Dermis microvascular lymphatic vessel endothelial cell (primary cell): ENCODE results near the gene MRPS26. TPM values are rescaled to one million over a fixed set of nuclear protein-coding genes. Genes with fewer than 3 reads are reported as not detected.

Experiments used
- total RNA-seq: library from RNA; depleted of rRNA; stranded (reverse); fragments of >200 nt; gene quantifications from 2 replicates; pipeline ENCODE4 v1.2.1, GENCODE V29; 2014

The MRPS26 gene
- total RNA-seq, 1 donor from 2014 or later = 32.7 TPM

Other genes starting within 250 kb of the MRPS26 start
- 0.13 and 0.63 TPM in 2 replicates for gene CPXM1, start 245.4 kb upstream of the MRPS26 start, total RNA-seq
- gene C20orf141, start 231.1 kb upstream of the MRPS26 start, total RNA-seq = not detected in 2 replicates
- not detected in 2 replicates for gene TMEM239, start 229.7 kb upstream of the MRPS26 start, total RNA-seq
- 9.6 and 20.2 TPM in 2 replicates for gene PCED1A, start 205.4 kb upstream of the MRPS26 start, total RNA-seq
- gene VPS16, start 205.3 kb upstream of the MRPS26 start, total RNA-seq = 32.5 and 36.5 TPM in 2 replicates
- 18.7 and 25.7 TPM in 2 replicates for gene PTPRA, start 172.6 kb upstream of the MRPS26 start, total RNA-seq
- gene GNRH2, start 2.4 kb upstream of the MRPS26 start, total RNA-seq = not detected in 2 replicates
- not detected in 2 replicates for gene OXT, start 25.6 kb downstream of the MRPS26 start, total RNA-seq
- not detected in 2 replicates for gene AVP, start 38.7 kb downstream of the MRPS26 start, total RNA-seq
- gene FASTKD5, start 113.8 kb downstream of the MRPS26 start, total RNA-seq = 16.0 and 17.7 TPM in 2 replicates
- 1.8 and 3.2 TPM in 2 replicates for gene UBOX5, start 113.8 kb downstream of the MRPS26 start, total RNA-seq
- gene LZTS3, start 127.5 kb downstream of the MRPS26 start, total RNA-seq = 3.5 and 7.6 TPM in 2 replicates
- 21.7 and 30.8 TPM in 2 replicates for gene DDRGK1, start 158.6 kb downstream of the MRPS26 start, total RNA-seq
- 42.4 and 43.0 TPM in 2 replicates for gene ITPA, start 163.4 kb downstream of the MRPS26 start, total RNA-seq
- gene SLC4A11, start 193.1 kb downstream of the MRPS26 start, total RNA-seq = 6.9 and 26.0 TPM in 2 replicates